HEK293 (cell line): ENCODE results near the gene PROM2.
"Not testable (repeated sequence)": the region's sequence is repeated elsewhere in the genome, so short reads cannot be mapped to it uniquely, and the experiment has no call there.

Experiments used
- CTCF ChIA-PET: fragments of 350-600 bp; formaldehyde crosslinking; extraction: SDS; loops from one replicate; lab custom pipeline; 2021; ENCODE audit warnings: antibody characterized with exemption; lab: Yijun Ruan, JAX
- POLR2A ChIA-PET: fragments of 300-600 bp; formaldehyde crosslinking; extraction: SDS; loops from one replicate; lab custom pipeline; 2020; ENCODE audit warnings: antibody characterized with exemption, inconsistent platforms; lab: Yijun Ruan, JAX
- H3K27ac ChIP-seq: fragments of 200-500 bp; sonication (Bioruptor generic); 2 replicates; pipeline ENCODE4 v1.5.1; 2014; ENCODE audit warnings: low read depth, low read length, control low read depth, inconsistent platforms; ENCODE audit errors: extremely low read depth
- H3K36me3 ChIP-seq, 2 experiments: fragments of 200-500 bp in 1 of 2; sonication (Bioruptor generic) in 1 of 2; 1 replicate in 1 of 2; 2 replicates in 1 of 2; pipeline ENCODE4 v1.5.1; 2014 to 2017; ENCODE audit warnings: inconsistent platforms in 2 of 2, low read length in 2 of 2; ENCODE audit not compliant: control insufficient read depth in 2 of 2, insufficient read depth in 1 of 2
- H3K4me1 ChIP-seq: fragments of 200-500 bp; sonication (Bioruptor generic); 2 replicates; pipeline ENCODE4 v1.5.1; 2014; ENCODE audit warnings: mild to moderate bottlenecking, low read length, inconsistent platforms; ENCODE audit not compliant: control insufficient read depth, insufficient read depth
- H3K4me3 ChIP-seq: 2 replicates; pipeline ENCODE4 v1.5.1; 2011; ENCODE audit warnings: low read depth, mild to moderate bottlenecking, control low read depth, low read length, moderate library complexity
- H3K9me3 ChIP-seq: fragments of 200-500 bp; sonication (Bioruptor generic); 2 replicates; pipeline ENCODE4 v1.5.1; 2014; ENCODE audit warnings: low read depth, low read length, inconsistent platforms; ENCODE audit not compliant: control insufficient read depth, insufficient read depth
- FEZF1 ChIP-seq: fragments of 450-650 bp; formaldehyde crosslinking; IDR thresholded peaks from 2 replicates; pipeline ENCODE4 v1.5.1; 2016; ENCODE audit warnings: missing biosample characterization, missing genetic modification characterization
- YY1 ChIP-seq: fragments of 450-650 bp; formaldehyde crosslinking; IDR thresholded peaks from 2 replicates; pipeline ENCODE4 v1.5.1; 2018; ENCODE audit warnings: missing biosample characterization, missing genetic modification characterization
- ZBTB48 ChIP-seq: fragments of 450-650 bp; formaldehyde crosslinking; IDR thresholded peaks from 2 replicates; pipeline ENCODE4 v1.5.1; 2016; ENCODE audit warnings: missing biosample characterization, missing genetic modification characterization
- ZNF302 ChIP-seq: fragments of 450-650 bp; formaldehyde crosslinking; IDR thresholded peaks from 2 replicates; pipeline ENCODE4 v1.5.1; 2016; ENCODE audit warnings: missing biosample characterization, missing genetic modification characterization, low read depth
- ZNF544 ChIP-seq: fragments of 450-650 bp; formaldehyde crosslinking; IDR thresholded peaks from 2 replicates; pipeline ENCODE4 v1.5.0; 2017; ENCODE audit warnings: missing biosample characterization, missing genetic modification characterization
- ZNF561 ChIP-seq: fragments of 450-650 bp; IDR thresholded peaks from 2 replicates; pipeline ENCODE4 v1.5.1; 2018; ENCODE audit warnings: missing biosample characterization, missing genetic modification characterization, borderline replicate concordance
- ZNF585B ChIP-seq: fragments of 450-650 bp; formaldehyde crosslinking; IDR thresholded peaks from 2 replicates; pipeline ENCODE4 v1.5.1; 2016; ENCODE audit warnings: missing biosample characterization, missing genetic modification characterization
- ZNF623 ChIP-seq: fragments of 450-650 bp; formaldehyde crosslinking; IDR thresholded peaks from 2 replicates; pipeline ENCODE4 v1.5.1; 2016; ENCODE audit warnings: missing biosample characterization, missing genetic modification characterization
- ZNF701 ChIP-seq: fragments of 450-650 bp; formaldehyde crosslinking; IDR thresholded peaks from 2 replicates; pipeline ENCODE4 v1.5.1; 2016; ENCODE audit warnings: missing biosample characterization, missing genetic modification characterization
- ZNF768 ChIP-seq: fragments of 450-650 bp; formaldehyde crosslinking; IDR thresholded peaks from 2 replicates; pipeline ENCODE4 v1.5.1; 2018; ENCODE audit warnings: missing biosample characterization, mild to moderate bottlenecking, missing genetic modification characterization
- ZNF785 ChIP-seq: fragments of 450-650 bp; formaldehyde crosslinking; IDR thresholded peaks from 2 replicates; pipeline ENCODE4 v1.5.1; 2016; ENCODE audit warnings: missing biosample characterization, missing genetic modification characterization
- TF ChIP-seq, protein P1 (sequence below): fragments of 450-650 bp; formaldehyde crosslinking; IDR thresholded peaks from 2 replicates; pipeline ENCODE4 v1.5.1; 2016; ENCODE audit warnings: missing biosample characterization, missing genetic modification characterization
- TF ChIP-seq, protein P2 (sequence below): fragments of 450-650 bp; formaldehyde crosslinking; IDR thresholded peaks from 2 replicates; pipeline ENCODE4 v1.5.1; 2016; ENCODE audit warnings: missing biosample characterization, missing genetic modification characterization
- TF ChIP-seq, protein P3 (sequence below): fragments of 450-650 bp; formaldehyde crosslinking; conservative IDR thresholded peaks from 2 replicates; pipeline ENCODE4 v1.5.1; 2016; ENCODE audit warnings: low read depth, missing biosample characterization, missing genetic modification characterization

PROM2 gene

DNA sequence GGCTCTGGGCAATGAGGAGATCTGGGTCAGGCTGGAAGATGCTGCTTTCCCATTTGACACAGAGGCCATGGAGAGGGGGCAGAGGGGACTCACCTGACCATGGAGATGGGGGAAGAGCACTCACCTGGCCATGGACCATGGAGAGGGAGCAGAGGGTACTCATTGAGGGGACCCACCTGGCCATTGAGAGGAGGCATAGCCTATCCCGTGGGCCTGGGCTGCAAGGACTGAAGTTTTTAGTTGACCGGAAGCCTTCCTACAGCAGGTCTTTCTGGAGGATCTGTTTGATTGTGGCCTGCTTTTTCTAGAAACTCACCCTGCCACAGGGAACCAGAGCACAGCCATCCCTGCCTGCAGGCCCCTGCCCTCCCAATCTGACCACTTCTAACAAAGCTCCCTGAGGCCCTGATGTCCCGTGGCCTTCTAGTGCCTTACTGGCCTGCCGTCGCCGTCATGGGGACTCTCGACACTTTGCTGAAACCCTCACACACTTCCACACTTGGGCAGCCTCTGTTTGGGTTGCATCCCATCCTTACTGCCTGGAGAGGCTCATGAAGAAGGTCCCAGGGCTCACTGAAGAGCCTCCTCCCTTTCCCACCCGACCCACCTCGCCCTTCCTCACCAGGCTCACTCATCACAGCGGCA lies 5.1 kb upstream of the PROM2 start:
- ChIA-PET POLR2A (no interaction called here), CTCF (no interaction called here)
- TF ChIP-seq, protein P1, sequence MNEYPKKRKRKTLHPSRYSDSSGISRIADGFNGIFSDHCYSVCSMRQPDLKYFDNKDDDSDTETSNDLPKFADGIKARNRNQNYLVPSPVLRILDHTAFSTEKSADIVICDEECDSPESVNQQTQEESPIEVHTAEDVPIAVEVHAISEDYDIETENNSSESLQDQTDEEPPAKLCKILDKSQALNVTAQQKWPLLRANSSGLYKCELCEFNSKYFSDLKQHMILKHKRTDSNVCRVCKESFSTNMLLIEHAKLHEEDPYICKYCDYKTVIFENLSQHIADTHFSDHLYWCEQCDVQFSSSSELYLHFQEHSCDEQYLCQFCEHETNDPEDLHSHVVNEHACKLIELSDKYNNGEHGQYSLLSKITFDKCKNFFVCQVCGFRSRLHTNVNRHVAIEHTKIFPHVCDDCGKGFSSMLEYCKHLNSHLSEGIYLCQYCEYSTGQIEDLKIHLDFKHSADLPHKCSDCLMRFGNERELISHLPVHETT: no peak
- TF ChIP-seq ZNF785 (tag by site-specific recombination): no peak
- TF ChIP-seq ZNF623 (tag by site-specific recombination): no peak
- TF ChIP-seq ZBTB48 (tag by site-specific recombination): no peak
- TF ChIP-seq, protein P2, sequence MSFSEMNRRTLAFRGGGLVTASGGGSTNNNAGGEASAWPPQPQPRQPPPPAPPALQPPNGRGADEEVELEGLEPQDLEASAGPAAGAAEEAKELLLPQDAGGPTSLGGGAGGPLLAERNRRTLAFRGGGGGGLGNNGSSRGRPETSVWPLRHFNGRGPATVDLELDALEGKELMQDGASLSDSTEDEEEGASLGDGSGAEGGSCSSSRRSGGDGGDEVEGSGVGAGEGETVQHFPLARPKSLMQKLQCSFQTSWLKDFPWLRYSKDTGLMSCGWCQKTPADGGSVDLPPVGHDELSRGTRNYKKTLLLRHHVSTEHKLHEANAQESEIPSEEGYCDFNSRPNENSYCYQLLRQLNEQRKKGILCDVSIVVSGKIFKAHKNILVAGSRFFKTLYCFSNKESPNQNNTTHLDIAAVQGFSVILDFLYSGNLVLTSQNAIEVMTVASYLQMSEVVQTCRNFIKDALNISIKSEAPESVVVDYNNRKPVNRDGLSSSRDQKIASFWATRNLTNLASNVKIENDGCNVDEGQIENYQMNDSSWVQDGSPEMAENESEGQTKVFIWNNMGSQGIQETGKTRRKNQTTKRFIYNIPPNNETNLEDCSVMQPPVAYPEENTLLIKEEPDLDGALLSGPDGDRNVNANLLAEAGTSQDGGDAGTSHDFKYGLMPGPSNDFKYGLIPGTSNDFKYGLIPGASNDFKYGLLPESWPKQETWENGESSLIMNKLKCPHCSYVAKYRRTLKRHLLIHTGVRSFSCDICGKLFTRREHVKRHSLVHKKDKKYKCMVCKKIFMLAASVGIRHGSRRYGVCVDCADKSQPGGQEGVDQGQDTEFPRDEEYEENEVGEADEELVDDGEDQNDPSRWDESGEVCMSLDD: no peak
- no peak for TF ChIP-seq ZNF302 (tag by site-specific recombination)
- no peak for TF ChIP-seq ZNF701 (tag by site-specific recombination)
- TF ChIP-seq, protein P3, sequence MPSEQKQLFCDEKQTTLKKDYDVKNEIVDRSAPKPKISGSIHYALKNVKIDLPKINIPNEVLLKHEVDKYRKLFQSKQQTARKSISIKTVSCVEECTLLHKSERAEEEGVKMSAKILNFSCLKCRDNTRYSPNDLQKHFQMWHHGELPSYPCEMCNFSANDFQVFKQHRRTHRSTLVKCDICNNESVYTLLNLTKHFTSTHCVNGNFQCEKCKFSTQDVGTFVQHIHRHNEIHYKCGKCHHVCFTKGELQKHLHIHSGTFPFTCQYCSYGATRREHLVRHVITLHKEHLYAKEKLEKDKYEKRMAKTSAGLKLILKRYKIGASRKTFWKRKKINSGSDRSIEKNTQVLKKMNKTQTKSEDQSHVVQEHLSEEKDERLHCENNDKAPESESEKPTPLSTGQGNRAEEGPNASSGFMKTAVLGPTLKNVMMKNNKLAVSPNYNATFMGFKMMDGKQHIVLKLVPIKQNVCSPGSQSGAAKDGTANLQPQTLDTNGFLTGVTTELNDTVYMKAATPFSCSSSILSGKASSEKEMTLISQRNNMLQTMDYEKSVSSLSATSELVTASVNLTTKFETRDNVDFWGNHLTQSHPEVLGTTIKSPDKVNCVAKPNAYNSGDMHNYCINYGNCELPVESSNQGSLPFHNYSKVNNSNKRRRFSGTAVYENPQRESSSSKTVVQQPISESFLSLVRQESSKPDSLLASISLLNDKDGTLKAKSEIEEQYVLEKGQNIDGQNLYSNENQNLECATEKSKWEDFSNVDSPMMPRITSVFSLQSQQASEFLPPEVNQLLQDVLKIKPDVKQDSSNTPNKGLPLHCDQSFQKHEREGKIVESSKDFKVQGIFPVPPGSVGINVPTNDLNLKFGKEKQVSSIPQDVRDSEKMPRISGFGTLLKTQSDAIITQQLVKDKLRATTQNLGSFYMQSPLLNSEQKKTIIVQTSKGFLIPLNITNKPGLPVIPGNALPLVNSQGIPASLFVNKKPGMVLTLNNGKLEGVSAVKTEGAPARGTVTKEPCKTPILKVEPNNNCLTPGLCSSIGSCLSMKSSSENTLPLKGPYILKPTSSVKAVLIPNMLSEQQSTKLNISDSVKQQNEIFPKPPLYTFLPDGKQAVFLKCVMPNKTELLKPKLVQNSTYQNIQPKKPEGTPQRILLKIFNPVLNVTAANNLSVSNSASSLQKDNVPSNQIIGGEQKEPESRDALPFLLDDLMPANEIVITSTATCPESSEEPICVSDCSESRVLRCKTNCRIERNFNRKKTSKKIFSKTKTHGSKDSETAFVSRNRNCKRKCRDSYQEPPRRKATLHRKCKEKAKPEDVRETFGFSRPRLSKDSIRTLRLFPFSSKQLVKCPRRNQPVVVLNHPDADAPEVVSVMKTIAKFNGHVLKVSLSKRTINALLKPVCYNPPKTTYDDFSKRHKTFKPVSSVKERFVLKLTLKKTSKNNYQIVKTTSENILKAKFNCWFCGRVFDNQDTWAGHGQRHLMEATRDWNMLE (tag by site-specific recombination): no peak
- TF ChIP-seq ZNF561: no peak
- Histone ChIP-seq H3K4me1 (no peaks in the 10 kb centered on the region), H3K9me3 (no peaks in the 10 kb centered on the region), H3K27ac (no peak overlapping the region), H3K4me3 (no peak overlapping the region), H3K36me3 (no peaks in the 10 kb centered on the region)

DNA sequence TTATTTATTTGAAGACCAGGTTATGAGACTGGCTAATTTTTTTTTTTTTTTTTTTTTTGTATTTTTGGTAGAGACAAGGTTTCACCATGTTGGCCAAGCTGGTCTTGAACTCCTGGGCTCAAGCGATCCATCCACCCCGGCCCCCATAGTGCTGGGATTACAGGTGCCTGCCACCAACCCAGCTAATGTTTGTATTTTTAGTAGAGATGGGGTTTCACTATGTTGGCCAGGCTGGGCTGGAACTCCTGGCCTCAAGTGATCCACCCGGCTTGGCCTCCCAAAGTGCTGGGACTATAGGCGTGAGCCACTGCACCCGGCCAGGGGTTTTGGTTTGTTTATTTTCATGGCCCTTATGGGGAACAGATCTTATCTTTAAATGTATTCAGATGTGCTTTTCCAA lies 4.5 kb upstream of the PROM2 start:
- H3K4me1 ChIP-seq, POLR2A ChIA-PET, H3K27ac ChIP-seq, H3K4me3 ChIP-seq, H3K36me3 ChIP-seq, H3K9me3 ChIP-seq: not testable (repeated sequence)
- CTCF ChIA-PET: interaction anchor here (0.7 kb wide), 1 partner anchor 38 kb away, joined by 3 read pairs; no protein-coding TSS in a partner anchor

DNA sequence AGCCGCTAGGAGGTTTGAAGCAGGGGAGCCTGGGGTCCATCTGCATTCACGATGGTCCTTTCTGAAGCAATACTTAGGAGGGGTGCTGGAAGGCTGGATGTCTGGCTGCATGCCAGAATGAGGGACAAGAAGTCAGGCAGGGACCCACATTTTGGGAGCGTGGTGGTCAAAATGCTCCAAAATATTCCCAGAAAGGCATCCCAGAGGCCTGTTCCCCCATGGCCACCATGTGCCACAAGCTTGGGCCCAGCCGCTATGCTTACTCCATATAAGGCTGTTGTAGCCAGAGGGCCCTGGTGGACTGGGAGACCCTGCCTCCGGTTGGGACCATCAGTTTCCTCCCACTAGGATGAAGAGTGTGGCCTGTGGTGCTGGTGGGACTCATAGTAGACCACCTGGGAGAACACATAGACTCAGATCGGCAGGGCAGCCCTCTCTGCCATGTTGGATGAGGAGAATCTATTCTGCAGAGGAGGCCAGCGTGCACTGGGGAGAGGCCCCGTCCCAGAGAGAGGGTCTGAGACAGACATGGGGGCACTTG lies 3.6 kb upstream of the PROM2 start:
- TF ChIP-seq ZNF768 (tag by site-specific recombination): no peak
- no peak for TF ChIP-seq ZNF544
- TF ChIP-seq YY1 (tag by site-specific recombination): no peak
- no peak for TF ChIP-seq ZNF585B (tag by site-specific recombination)
- TF ChIP-seq FEZF1: no peak
- Histone ChIP-seq H3K27ac (no peak overlapping the region), H3K4me3 (no peak overlapping the region), H3K4me1 (no peaks in the 10 kb centered on the region), H3K9me3 (no peaks in the 10 kb centered on the region), H3K36me3 (no peaks in the 10 kb centered on the region)
- ChIA-PET CTCF (interaction anchor here (0.7 kb wide), 1 partner anchor 39 kb away, joined by 3 read pairs; no protein-coding TSS in a partner anchor), POLR2A (no interaction called here)
